ENCODE measurements around the gene AP2B1.

GRCh38 chr17:35653619-35654361, 66.7 kb downstream of the AP2B1 start:
- no peak for TF ChIP-seq RBAK (tag by site-specific recombination; IDR thresholded peaks at IDR 0.05)
- no peak for TF ChIP-seq KLF9 (tag by site-specific recombination; IDR thresholded peaks at IDR 0.05; ENCODE audit: low read depth)
- TF ChIP-seq, protein P1, sequence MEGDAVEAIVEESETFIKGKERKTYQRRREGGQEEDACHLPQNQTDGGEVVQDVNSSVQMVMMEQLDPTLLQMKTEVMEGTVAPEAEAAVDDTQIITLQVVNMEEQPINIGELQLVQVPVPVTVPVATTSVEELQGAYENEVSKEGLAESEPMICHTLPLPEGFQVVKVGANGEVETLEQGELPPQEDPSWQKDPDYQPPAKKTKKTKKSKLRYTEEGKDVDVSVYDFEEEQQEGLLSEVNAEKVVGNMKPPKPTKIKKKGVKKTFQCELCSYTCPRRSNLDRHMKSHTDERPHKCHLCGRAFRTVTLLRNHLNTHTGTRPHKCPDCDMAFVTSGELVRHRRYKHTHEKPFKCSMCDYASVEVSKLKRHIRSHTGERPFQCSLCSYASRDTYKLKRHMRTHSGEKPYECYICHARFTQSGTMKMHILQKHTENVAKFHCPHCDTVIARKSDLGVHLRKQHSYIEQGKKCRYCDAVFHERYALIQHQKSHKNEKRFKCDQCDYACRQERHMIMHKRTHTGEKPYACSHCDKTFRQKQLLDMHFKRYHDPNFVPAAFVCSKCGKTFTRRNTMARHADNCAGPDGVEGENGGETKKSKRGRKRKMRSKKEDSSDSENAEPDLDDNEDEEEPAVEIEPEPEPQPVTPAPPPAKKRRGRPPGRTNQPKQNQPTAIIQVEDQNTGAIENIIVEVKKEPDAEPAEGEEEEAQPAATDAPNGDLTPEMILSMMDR (tag by site-specific recombination; IDR thresholded peaks at IDR 0.05) = no peak
- no peak for TF ChIP-seq PBX3 (CRISPR knock-in tag; IDR thresholded peaks at IDR 0.05)
- TF ChIP-seq ZBTB7A (tag by site-specific recombination; IDR thresholded peaks at IDR 0.05; ENCODE audit: low read depth) = no peak
- TF ChIP-seq, protein P2, sequence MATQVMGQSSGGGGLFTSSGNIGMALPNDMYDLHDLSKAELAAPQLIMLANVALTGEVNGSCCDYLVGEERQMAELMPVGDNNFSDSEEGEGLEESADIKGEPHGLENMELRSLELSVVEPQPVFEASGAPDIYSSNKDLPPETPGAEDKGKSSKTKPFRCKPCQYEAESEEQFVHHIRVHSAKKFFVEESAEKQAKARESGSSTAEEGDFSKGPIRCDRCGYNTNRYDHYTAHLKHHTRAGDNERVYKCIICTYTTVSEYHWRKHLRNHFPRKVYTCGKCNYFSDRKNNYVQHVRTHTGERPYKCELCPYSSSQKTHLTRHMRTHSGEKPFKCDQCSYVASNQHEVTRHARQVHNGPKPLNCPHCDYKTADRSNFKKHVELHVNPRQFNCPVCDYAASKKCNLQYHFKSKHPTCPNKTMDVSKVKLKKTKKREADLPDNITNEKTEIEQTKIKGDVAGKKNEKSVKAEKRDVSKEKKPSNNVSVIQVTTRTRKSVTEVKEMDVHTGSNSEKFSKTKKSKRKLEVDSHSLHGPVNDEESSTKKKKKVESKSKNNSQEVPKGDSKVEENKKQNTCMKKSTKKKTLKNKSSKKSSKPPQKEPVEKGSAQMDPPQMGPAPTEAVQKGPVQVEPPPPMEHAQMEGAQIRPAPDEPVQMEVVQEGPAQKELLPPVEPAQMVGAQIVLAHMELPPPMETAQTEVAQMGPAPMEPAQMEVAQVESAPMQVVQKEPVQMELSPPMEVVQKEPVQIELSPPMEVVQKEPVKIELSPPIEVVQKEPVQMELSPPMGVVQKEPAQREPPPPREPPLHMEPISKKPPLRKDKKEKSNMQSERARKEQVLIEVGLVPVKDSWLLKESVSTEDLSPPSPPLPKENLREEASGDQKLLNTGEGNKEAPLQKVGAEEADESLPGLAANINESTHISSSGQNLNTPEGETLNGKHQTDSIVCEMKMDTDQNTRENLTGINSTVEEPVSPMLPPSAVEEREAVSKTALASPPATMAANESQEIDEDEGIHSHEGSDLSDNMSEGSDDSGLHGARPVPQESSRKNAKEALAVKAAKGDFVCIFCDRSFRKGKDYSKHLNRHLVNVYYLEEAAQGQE (tag by site-specific recombination; IDR thresholded peaks at IDR 0.05) = no peak
- no peak for TF ChIP-seq PRDM4 (tag by site-specific recombination; IDR thresholded peaks at IDR 0.05)
- no peak for TF ChIP-seq ZNF121 (tag by site-specific recombination; IDR thresholded peaks at IDR 0.05)
- no peak for TF ChIP-seq ZNF16 (tag by site-specific recombination; IDR thresholded peaks at IDR 0.05; ENCODE audit: low read depth)
- no peak for TF ChIP-seq ZNF292 (tag by site-specific recombination; IDR thresholded peaks at IDR 0.05; ENCODE audit: borderline replicate concordance, low read depth)
- no peak for TF ChIP-seq ZNF449 (tag by site-specific recombination; IDR thresholded peaks at IDR 0.05)
